Measurements from ENCODE around the gene KPNA6.
"Not testable (repeated sequence)": the region's sequence is repeated elsewhere in the genome, so short reads cannot be mapped to it uniquely, and the experiment has no call there.

Gene KPNA6

GRCh38 chr1:32128964-32129363 is 21.1 kb downstream of the KPNA6 start:
- H3K9ac ChIP-seq (ENCODE audit: low read length in 5 of 5) = peak overlapping the region in 2 of 5 donors; percentile 1 to 28
- H3K4me3 ChIP-seq (ENCODE audit: low read depth in 1 of 5, low read length in 5 of 5) = no peak overlapping the region
- no peaks in the 10 kb centered on the region for H3K27me3 ChIP-seq (ENCODE audit: control insufficient read depth in 5 of 5, insufficient read depth in 4 of 5, low read length in 5 of 5)
- H3K36me3 ChIP-seq (ENCODE audit: control insufficient read depth in 5 of 5, insufficient read depth in 5 of 5, low read length in 5 of 5) = peaks cover 0 to 2% (median 0%) of the 10 kb centered on the region in 5 donors
- H3K4me1 ChIP-seq (ENCODE audit: control insufficient read depth in 5 of 5, insufficient read depth in 5 of 5, low read length in 5 of 5) = peaks cover 2 to 11% (median 8%) of the 10 kb centered on the region in 5 donors
- no peaks in the 10 kb centered on the region for H3K9me3 ChIP-seq (ENCODE audit: control insufficient read depth in 5 of 5, low read length in 5 of 5)
- no peak overlapping the region for H3K27ac ChIP-seq (ENCODE audit: low read depth, low read length)

DNA sequence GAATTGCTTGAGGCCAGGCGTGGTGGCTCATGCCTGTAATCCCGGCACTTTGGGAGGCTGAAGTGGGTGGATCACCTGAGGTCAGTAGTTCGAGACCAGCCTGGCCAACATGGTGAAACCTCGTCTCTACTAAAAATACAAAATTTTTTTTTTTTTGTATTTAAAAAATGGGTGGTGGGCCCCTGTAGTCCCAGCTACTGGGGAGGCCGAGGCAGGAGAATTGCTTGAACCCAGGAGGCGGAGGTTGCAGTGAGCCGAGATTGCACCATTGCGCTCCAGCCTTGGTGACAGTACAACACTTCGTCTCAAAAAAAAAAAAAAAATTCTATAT is 26.1 kb downstream of the KPNA6 start:
- H3K4me3 ChIP-seq (ENCODE audit: low read depth in 1 of 5, low read length in 5 of 5); H3K36me3 ChIP-seq (ENCODE audit: control insufficient read depth in 5 of 5, insufficient read depth in 5 of 5, low read length in 5 of 5); H3K27me3 ChIP-seq (ENCODE audit: control insufficient read depth in 5 of 5, insufficient read depth in 4 of 5, low read length in 5 of 5); H3K27ac ChIP-seq (ENCODE audit: low read depth, low read length); H3K4me1 ChIP-seq (ENCODE audit: control insufficient read depth in 5 of 5, insufficient read depth in 5 of 5, low read length in 5 of 5); H3K9ac ChIP-seq (ENCODE audit: low read length in 5 of 5); H3K9me3 ChIP-seq (ENCODE audit: control insufficient read depth in 5 of 5, low read length in 5 of 5): not testable (repeated sequence)

GRCh38 chr1:32137111-32137510 is 29.3 kb downstream of the KPNA6 start:
- Histone ChIP-seq H3K27me3 (ENCODE audit: control insufficient read depth in 5 of 5, insufficient read depth in 4 of 5, low read length in 5 of 5) (no peaks in the 10 kb centered on the region), H3K9ac (ENCODE audit: low read length in 5 of 5) (no peak overlapping the region), H3K36me3 (ENCODE audit: control insufficient read depth in 5 of 5, insufficient read depth in 5 of 5, low read length in 5 of 5) (no peaks in the 10 kb centered on the region), H3K9me3 (ENCODE audit: control insufficient read depth in 5 of 5, low read length in 5 of 5) (no peaks in the 10 kb centered on the region), H3K4me3 (ENCODE audit: low read depth in 1 of 5, low read length in 5 of 5) (no peak overlapping the region), H3K4me1 (ENCODE audit: control insufficient read depth in 5 of 5, insufficient read depth in 5 of 5, low read length in 5 of 5) (peaks cover 0 to 5% (median 0%) of the 10 kb centered on the region in 5 donors), H3K27ac (ENCODE audit: low read depth, low read length) (no peak overlapping the region)

GRCh38 chr1:32138965-32139364 is 31.1 kb downstream of the KPNA6 start:
- Histone ChIP-seq H3K9ac (ENCODE audit: low read length in 5 of 5) (no peak overlapping the region), H3K36me3 (ENCODE audit: control insufficient read depth in 5 of 5, insufficient read depth in 5 of 5, low read length in 5 of 5) (no peaks in the 10 kb centered on the region), H3K4me1 (ENCODE audit: control insufficient read depth in 5 of 5, insufficient read depth in 5 of 5, low read length in 5 of 5) (peaks cover 5 to 13% (median 11%) of the 10 kb centered on the region in 5 donors), H3K27ac (ENCODE audit: low read depth, low read length) (no peak overlapping the region), H3K9me3 (ENCODE audit: control insufficient read depth in 5 of 5, low read length in 5 of 5) (no peaks in the 10 kb centered on the region), H3K4me3 (ENCODE audit: low read depth in 1 of 5, low read length in 5 of 5) (no peak overlapping the region), H3K27me3 (ENCODE audit: control insufficient read depth in 5 of 5, insufficient read depth in 4 of 5, low read length in 5 of 5) (no peaks in the 10 kb centered on the region)

GRCh38 chr1:32142446-32143301 is 34.8 kb downstream of the KPNA6 start:
- Histone ChIP-seq H3K9ac (ENCODE audit: low read length in 5 of 5) (peak overlapping the region in 1 of 5 donors; percentile 26), H3K4me3 (ENCODE audit: low read depth in 1 of 5, low read length in 5 of 5) (peak overlapping the region in 1 of 5 donors; percentile 11), H3K4me1 (ENCODE audit: control insufficient read depth in 5 of 5, insufficient read depth in 5 of 5, low read length in 5 of 5) (peaks cover 5 to 13% (median 11%) of the 10 kb centered on the region in 5 donors), H3K27me3 (ENCODE audit: control insufficient read depth in 5 of 5, insufficient read depth in 4 of 5, low read length in 5 of 5) (no peaks in the 10 kb centered on the region), H3K9me3 (ENCODE audit: control insufficient read depth in 5 of 5, low read length in 5 of 5) (peaks cover 0 to under 1% (median 0%) of the 10 kb centered on the region in 5 donors), H3K27ac (ENCODE audit: low read depth, low read length) (peak overlapping the region; percentile 41), H3K36me3 (ENCODE audit: control insufficient read depth in 5 of 5, insufficient read depth in 5 of 5, low read length in 5 of 5) (peaks cover 0 to 4% (median 0%) of the 10 kb centered on the region in 5 donors)

GRCh38 chr1:32143302-32143695 is 35.4 kb downstream of the KPNA6 start:
- H3K27ac ChIP-seq (ENCODE audit: low read depth, low read length) = peak overlapping the region; percentile 41
- not testable (repeated sequence) for H3K9ac ChIP-seq (ENCODE audit: low read length in 5 of 5); H3K27me3 ChIP-seq (ENCODE audit: control insufficient read depth in 5 of 5, insufficient read depth in 4 of 5, low read length in 5 of 5); H3K4me3 ChIP-seq (ENCODE audit: low read depth in 1 of 5, low read length in 5 of 5); H3K9me3 ChIP-seq (ENCODE audit: control insufficient read depth in 5 of 5, low read length in 5 of 5); H3K36me3 ChIP-seq (ENCODE audit: control insufficient read depth in 5 of 5, insufficient read depth in 5 of 5, low read length in 5 of 5)
- H3K4me1 ChIP-seq (ENCODE audit: control insufficient read depth in 5 of 5, insufficient read depth in 5 of 5, low read length in 5 of 5) = peaks cover 5 to 13% (median 11%) of the 10 kb centered on the region in 5 donors

DNA sequence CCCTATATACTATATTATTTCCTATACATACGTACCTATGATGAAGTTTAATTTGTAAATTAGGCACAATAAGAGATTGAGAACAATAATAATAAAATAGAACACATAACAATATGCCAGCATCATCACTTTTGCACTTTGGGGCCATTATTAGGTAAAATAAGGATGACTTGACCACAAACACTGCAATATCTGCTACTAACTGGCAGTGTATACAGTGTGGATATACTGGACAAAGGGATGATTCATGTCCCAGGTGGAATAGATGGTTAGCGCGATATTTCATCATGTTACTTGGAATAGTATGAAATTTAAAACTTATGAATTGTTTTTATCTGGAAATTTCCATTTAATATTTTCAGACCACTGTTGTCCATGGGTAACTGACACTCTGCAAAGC is 36.2 kb downstream of the KPNA6 start:
- H3K4me3 ChIP-seq (ENCODE audit: low read depth in 1 of 5, low read length in 5 of 5) = no peak overlapping the region
- peaks cover 0 to 6% (median 4%) of the 10 kb centered on the region in 5 donors for H3K9me3 ChIP-seq (ENCODE audit: control insufficient read depth in 5 of 5, low read length in 5 of 5)
- peaks cover 0 to 4% (median 0%) of the 10 kb centered on the region in 5 donors for H3K36me3 ChIP-seq (ENCODE audit: control insufficient read depth in 5 of 5, insufficient read depth in 5 of 5, low read length in 5 of 5)
- H3K4me1 ChIP-seq (ENCODE audit: control insufficient read depth in 5 of 5, insufficient read depth in 5 of 5, low read length in 5 of 5) = peaks cover 5 to 11% (median 11%) of the 10 kb centered on the region in 5 donors
- no peak overlapping the region for H3K9ac ChIP-seq (ENCODE audit: low read length in 5 of 5)
- H3K27me3 ChIP-seq (ENCODE audit: control insufficient read depth in 5 of 5, insufficient read depth in 4 of 5, low read length in 5 of 5) = no peaks in the 10 kb centered on the region
- no peak overlapping the region for H3K27ac ChIP-seq (ENCODE audit: low read depth, low read length)

DNA sequence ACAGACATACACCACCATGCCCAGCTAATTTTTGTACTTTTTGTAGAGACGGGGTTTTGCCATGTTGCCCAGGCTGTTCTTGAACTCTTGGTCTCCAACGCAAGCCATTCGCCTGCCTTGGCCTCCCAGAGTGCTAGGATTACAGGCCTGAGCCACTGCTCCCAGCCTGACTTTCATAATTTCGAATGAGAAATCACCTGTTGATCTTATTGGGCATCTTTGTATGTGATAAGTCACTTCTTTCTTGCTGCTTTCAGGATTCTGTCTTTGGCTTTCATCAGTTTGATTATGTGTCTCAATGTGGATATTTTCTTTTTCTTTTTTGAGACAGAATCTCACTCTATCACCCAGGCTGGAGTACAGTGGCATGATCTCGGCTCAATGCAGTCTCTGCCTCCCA is 39.9 kb downstream of the KPNA6 start:
- H3K9ac ChIP-seq (ENCODE audit: low read length in 5 of 5); H3K27ac ChIP-seq (ENCODE audit: low read depth, low read length); H3K9me3 ChIP-seq (ENCODE audit: control insufficient read depth in 5 of 5, low read length in 5 of 5); H3K27me3 ChIP-seq (ENCODE audit: control insufficient read depth in 5 of 5, insufficient read depth in 4 of 5, low read length in 5 of 5); H3K4me3 ChIP-seq (ENCODE audit: low read depth in 1 of 5, low read length in 5 of 5); H3K36me3 ChIP-seq (ENCODE audit: control insufficient read depth in 5 of 5, insufficient read depth in 5 of 5, low read length in 5 of 5): not testable (repeated sequence)
- H3K4me1 ChIP-seq (ENCODE audit: control insufficient read depth in 5 of 5, insufficient read depth in 5 of 5, low read length in 5 of 5) = peaks cover 0 to 11% (median 8%) of the 10 kb centered on the region in 5 donors

DNA sequence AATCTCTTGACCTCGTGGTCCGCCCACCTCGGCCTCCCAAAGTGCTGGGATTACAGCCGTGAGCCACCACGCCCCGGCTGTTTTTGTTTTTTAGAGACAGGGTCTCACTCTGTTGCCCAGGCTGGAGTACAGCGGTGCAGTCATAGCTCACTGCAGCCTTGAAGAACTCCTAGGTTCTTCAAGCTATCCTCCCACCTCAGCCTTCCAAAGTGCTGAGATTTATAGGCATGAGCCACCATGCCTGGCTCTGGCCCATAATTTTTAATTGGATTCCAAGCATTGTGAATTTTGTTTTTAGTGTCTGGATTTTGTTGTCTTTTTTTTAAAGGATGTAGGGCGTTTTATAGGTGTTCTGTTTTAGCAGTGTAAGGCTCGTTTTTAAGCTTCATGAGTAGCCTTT is 43.0 kb downstream of the KPNA6 start:
- Histone ChIP-seq H3K4me3 (ENCODE audit: low read depth in 1 of 5, low read length in 5 of 5) (no peak overlapping the region), H3K9ac (ENCODE audit: low read length in 5 of 5) (no peak overlapping the region), H3K4me1 (ENCODE audit: control insufficient read depth in 5 of 5, insufficient read depth in 5 of 5, low read length in 5 of 5) (peaks cover 0 to 8% (median 4%) of the 10 kb centered on the region in 5 donors), H3K27ac (ENCODE audit: low read depth, low read length) (no peak overlapping the region), H3K36me3 (ENCODE audit: control insufficient read depth in 5 of 5, insufficient read depth in 5 of 5, low read length in 5 of 5) (peaks cover 0 to 13% (median 3%) of the 10 kb centered on the region in 5 donors), H3K9me3 (ENCODE audit: control insufficient read depth in 5 of 5, low read length in 5 of 5) (peaks cover 0 to 6% (median 4%) of the 10 kb centered on the region in 5 donors), H3K27me3 (ENCODE audit: control insufficient read depth in 5 of 5, insufficient read depth in 4 of 5, low read length in 5 of 5) (no peaks in the 10 kb centered on the region)

- H3K4me3 ChIP-seq (ENCODE audit: low read depth in 1 of 5, low read length in 5 of 5) = no peak overlapping the region
- H3K4me1 ChIP-seq (ENCODE audit: control insufficient read depth in 5 of 5, insufficient read depth in 5 of 5, low read length in 5 of 5) = peaks cover 0 to 8% (median 4%) of the 10 kb centered on the region in 5 donors
- peaks cover 3 to 18% (median 8%) of the 10 kb centered on the region in 5 donors for H3K36me3 ChIP-seq (ENCODE audit: control insufficient read depth in 5 of 5, insufficient read depth in 5 of 5, low read length in 5 of 5)
- H3K9me3 ChIP-seq (ENCODE audit: control insufficient read depth in 5 of 5, low read length in 5 of 5) = peaks cover 0 to 6% (median 4%) of the 10 kb centered on the region in 5 donors
- H3K27ac ChIP-seq (ENCODE audit: low read depth, low read length) = no peak overlapping the region
- no peaks in the 10 kb centered on the region for H3K27me3 ChIP-seq (ENCODE audit: control insufficient read depth in 5 of 5, insufficient read depth in 4 of 5, low read length in 5 of 5)
- H3K9ac ChIP-seq (ENCODE audit: low read length in 5 of 5) = no peak overlapping the region
Measured at GRCh38 chr1:32151319-32151787, 43.5 kb downstream of the KPNA6 start.
